SKM-1 treated with dmso at 0.1 percent for 144 hours (cell line): ENCODE data around the gene SLC39A11.

Experiments
- DNase-seq: peaks from one replicate; lab custom pipeline; 2025; ENCODE audit not compliant: unreplicated experiment; lab: John Stamatoyannopoulos, UW

The SLC39A11 gene

DNA sequence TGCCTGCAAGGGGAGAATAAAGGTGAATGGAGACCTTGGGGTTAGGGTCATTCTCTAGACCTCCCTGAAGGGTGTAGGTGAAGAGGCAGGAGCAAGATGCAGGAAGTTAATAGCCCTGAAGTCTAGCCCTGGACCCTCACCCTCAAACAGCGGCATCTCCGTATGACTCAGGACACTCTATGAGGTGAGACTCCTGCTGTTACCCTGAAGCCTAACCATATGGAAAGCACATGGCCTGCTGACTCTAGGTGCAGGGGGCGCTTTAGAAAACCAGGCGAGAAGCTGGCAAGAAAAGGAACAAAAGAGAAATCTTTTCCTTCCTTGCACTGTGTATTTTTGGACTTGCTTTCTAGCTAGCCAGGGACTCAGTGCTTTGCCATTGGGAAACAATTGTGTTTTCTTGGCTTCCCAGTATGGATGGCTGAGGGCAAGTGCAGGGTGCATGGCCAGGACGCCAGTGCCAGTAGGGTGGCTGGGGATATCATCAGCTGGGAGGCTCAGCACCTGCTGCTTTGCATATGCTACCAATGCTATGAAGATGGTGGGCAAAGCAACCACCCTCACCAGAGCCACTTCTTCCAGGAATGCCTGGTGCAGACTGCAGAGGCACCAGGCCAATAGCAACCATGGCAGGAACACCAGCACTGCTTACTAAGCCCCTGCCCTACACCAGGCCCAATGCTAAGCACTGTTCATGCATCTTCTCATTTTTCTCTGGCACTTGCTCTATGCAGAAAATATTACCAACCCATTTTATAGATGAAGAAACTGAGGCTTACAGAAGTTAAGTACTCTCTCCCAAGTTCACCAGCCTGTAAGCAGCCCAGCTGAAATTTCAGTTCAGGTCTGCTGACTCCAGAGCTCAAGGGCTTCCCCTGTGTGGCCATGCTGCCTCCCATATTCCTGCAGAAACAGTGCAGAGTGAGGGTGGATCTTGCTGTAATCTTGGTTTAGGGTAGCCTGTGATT is 425.1 kb downstream of the SLC39A11 start:
- no peak for DNase-seq

DNA sequence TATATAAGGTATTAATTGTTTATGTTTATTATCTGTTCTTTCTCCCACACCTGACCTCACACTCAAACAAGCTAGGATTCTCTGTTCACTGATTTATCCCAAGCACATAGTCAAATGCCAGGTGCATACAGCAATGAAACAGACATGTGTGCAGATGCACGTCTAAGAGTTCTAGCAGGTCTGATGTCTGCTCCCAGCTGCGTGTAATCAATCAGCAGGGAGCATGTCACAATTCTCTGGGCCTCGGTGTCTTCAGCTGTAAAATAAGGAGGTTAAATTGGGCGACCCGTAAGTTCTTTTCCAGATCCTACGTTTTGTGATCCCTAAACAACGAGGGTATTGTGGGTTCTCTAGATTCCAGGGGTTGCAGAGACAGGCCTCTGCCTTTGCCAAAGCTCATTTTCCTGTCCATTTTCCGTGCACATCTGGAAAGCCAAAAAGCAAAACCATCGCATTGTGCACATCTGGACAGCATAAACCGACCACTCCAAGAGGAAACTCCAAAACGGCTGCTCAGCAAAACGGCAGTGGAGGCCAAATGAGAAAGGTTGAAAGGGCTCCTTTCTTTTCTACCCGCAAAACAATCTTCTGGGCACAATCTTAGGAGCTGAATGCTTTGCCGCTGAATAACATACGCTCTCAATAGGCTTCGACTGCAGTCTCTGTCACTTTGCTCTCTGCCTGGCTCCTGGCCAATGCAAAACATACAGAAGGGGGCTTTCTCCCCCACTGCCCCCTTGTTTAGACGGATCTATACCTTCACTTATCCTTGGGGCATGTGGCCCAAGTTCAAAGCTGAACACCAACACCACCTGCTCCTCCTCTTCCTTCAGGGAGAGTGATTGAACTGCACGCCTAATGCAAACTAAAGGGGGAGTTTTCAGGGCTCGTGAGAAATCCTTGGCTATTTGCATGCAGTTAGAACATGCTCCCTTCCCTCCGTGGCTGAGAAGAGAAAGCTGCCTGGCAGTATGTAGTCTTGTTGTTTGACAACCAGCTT is 426.3 kb downstream of the SLC39A11 start:
- DNase-seq = no peak

DNA sequence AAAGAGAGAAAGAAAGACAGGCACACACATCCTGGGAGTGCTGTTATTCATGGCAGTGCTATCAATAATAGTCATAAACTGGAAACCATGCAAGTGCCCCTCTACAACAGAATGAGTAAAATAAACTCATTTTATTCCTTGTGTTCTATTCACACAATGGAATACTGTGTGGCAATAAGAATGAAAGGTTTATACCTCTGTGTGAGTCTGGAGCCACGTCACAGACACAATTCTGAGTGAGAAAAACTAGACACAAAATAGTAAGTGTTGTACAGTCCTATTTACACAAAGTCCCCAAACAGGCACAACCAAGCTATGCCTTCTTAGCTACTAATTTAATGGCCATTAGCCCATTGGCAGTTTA is 429.7 kb downstream of the SLC39A11 start:
- no peak for DNase-seq

DNA sequence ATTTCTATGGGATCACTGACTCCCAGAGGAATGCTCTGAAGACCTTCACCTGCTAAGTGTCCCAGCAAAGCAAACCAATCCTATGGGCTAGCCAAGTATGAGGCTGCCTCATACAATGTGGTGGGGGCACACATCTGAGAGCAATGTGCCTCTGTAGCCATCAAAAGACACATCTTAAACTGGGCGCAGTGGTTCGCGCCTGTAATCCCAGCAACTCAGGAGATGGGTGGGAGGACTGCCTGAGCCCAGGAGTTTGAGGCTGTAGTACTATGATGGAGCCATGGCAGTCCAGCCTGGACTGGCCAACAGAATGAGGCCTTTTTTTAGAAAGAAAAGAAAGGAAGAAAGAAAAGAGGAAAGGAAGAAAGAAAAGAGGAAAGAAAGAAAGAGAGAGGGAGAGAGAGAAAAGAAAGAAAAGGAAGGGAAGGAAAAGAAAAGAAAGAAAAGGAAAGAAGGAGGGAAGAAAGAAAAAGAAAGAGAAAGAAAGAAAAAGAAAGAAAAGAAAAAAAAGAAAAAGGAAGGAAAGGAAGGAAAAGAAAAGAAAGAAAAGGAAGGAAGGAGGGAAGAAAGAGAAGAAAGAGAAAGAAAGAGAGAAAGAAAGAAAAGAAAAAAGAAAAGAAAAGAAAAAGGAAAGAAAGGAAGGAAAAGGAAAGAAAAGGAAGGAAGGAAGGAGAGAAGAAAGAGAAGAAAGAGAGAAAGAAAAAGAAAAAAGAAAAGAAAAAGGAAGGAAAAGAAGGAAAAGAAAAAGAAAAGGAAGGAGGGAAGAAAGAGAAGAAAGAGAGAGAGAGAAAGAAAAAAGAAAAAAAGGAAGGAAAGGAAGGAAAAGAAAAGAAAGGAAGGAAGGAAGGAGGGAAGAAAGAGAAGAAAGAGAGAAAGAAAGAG is 430.3 kb downstream of the SLC39A11 start:
- DNase-seq = no peak

DNA sequence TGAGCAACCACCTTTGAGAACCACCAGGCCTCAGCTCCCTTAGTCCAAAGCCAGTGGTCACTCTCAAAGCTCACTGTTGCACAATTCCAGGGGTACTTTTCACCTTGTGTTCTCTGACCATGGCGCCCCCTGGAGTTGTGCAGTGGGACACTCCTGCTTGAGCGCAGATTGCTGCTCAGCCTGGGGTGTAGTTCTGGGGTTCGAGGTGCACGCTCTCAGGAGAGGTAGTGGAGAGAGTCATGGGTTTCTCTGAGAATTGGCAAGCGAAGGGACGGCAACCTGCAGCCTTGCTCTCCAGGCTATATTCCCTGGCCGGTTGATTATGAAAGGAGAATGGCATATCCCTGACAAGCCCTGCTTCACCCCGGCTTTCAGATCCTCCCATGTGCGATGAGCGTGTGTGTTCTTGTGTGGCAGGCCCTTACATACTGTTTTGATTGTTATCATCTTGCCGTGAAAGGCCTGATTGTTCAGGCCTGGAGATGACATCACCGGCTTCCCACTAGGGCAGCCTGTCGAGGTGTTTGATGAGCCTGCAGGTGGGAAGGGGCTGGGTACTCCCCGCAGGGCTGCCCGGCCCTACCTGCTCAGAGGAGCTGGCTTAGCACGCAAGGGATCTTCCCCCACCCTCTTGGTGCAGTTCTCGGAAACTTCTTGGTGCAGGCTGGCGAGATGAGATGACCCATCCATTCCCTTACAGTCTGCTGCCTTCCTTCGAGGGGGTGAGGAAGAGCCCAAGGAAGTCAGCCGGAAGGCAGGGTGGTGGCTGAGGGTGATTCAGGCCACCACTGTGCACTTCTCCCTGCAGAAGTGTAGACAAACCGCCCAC is 431.2 kb downstream of the SLC39A11 start:
- no peak for DNase-seq

DNA sequence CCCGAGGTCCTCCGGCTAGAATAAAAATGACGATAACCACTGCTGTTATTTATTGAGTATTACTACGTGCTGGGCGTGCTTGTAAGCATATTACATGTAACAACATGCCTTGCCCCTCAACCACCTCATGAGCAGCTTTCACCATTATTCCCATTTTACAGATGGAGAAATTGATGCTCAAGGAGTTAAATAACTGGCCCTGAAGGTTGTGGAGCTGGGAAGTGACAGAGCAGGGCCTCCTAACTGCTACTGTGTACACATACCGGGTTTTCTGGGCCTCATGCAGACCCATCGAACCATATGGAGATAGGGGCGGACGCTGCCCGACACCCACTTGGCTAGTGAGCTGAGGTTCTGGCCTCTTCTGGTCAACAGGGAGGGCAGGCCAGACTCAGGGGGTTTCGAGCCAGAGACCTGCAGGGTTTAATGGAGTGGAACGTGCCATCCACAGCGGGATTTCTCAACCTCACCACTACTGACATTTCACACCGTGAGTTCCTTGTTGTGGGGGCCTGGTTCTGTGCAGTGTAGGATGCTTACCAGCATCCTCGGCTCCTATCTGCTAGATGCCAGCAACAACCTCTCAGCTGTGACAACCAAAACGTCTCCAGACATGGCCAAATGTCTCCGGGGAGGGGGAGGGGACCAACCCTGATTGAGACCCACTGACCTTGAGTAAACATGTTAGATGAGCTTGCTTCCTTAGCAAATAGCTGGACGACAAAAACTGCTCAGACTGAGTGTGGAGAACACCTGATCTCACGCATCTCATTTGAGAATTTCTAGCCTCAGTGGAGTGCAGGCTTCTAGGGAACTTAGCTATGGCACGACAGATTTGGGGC is 432.0 kb downstream of the SLC39A11 start:
- no peak for DNase-seq

DNA sequence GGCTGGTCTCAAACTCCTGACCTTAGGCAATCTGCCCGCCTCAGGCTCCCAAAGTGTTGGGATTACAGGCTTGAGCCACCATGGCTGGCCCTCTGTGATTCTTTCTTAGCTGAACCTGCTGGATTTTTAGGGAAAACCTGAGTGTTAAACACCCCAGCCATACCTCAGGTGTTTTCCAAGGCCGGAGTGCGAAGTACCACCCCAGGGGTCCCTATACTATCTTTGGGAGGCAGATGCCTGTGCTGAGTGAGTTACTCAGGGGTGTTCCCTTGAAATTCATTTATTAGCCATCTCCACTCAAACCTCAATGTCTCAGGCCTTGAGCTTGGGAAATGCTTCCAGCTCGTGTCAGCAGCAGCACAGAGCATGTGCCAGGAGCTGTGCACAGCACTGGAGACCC is 432.7 kb downstream of the SLC39A11 start:
- no peak for DNase-seq

DNA sequence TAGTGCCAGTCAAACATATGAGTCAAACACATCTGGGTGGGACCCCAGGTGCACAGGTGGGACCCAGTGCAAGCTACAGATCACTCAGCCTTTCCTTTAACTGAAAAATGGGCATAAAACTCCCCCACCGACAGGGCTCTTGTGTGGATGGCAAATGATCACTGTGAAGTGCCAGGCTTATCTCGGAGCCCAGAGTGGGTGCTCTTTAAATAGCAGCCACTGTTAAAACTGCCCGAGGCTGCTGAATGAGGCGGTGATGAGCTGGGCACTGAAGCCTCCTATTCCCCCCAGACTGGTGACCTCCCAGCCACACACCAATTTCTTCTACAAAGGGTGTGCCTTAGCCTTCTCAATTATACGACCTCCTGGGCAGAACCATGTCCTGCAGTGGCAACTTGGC is 433.8 kb downstream of the SLC39A11 start:
- DNase-seq = no peak

DNA sequence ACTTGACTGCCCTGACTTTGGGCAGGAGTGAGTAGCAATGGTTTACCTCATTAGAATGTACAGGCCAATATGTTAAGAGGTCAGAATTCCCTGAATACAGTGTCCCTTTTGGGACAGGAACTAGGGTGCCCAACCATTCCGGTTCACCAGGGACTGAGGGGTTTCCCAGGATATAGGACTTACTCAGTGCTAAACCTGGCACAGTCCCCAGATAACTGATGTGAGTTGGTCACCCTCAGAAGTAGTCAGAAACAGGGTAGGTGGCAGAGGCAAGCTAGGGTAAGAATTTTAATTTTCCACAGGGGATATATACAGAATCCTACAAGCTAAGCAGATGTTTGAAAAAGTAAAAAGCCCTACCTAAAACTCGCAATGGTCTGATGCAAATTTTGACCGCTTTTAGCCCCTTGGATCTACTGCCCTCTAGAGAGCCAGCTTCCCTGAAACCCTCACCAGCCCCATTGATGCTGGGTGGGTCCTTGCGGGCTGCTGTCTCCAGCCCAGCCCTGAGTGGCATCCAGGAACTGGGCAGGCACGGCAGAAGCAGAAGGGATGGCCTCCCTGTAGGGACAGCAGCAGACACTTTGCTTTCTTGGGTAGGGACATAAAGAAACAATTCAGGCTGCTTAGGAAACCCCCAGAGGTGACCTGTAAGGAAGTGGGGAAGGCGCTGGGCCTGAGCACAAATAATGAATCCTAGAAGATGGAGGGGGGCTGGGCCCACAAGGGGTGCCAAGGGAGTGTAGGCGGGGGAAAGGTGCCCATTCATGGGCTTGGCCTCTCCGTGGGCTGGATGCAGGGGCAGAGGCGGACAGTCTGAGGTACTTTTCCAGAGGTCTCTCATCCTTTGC is 434.8 kb downstream of the SLC39A11 start:
- no peak for DNase-seq

DNA sequence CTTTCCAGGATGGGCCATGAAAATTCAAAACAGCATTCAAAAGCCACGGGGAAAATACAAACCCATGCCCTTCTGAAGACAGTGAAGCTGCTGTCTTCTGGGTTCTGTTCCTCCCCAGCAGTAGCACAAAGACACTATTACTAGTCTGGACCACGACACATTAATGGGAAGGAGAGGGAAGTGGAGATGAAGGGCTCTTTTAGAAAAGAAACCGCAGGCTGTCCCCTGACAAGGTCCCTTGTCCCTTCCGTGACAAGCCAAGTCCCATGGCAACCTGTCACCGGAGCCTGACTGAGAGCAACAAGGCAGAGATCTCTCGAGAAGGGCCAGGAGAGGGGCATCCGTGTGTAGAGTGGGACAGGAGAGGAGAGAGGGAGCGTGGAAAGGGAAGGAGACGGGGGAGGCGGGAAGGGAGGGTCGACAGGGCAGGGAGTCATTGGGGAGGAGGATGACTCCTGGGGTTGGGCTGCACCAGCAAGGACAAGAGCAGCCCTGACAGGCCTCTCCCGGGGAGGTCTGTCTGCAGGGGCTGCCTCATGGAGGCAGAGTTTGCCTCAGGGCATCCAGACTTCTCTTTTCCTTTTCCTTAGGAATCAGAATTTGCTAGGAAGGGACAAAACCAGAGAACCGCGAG is 436.2 kb downstream of the SLC39A11 start:
- no peak for DNase-seq

DNA sequence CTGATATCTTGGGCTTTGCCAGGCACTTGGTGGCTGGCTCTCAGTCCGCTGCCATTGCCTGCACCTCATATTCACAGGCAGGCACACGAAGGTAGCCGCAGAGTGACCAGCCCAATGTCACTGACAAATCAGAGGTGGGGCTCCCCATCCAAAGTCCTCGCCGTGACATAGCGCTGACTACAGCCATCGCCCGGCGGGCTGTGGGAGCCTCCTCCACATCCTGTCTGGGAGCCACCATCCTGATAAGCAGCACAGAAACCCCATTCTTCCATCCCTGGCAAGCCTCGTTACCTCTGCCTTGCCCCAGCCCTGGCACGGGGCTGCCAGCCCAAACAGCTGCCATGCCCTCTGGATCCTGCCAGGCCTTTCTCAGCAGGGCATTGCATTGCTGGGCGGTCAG is 437.8 kb downstream of the SLC39A11 start:
- DNase-seq = no peak

DNA sequence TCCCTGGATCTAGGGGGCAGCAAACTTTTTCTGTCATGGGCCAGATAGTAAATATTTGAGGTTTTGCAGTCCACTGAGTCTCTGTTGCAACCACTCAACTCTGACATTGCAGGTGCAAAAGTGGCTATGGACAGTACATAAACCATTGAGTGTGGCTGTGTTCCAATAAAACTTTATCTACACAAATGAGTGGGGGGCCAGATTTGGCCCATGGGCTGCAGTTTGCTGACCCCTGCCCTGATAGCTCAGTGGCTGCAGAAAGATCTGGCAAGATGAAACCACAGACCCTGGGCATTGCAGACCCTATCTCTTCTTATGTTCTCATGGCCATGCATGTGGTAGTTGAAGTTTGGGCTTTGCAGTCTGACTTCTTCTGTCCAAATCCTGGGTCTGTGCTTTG is 440.5 kb downstream of the SLC39A11 start:
- no peak for DNase-seq

DNA sequence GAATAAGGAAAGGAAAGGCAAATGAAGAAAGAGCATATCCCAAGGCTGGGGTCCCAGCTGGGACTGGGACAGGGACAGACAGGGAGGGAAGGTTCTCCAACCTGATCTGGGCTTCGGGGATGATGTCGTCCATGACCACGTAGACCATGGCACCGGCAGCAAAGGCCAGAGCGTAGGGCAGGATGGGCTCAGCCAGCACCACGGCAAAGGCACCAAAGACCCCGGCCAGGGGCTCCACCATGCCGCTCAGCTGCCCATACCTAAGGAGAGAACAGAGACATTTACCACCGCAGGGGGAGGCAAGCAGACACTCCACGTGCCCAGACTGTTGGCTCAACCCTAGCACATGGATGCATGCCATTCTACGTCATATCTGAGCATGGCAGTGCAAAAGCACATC is 443.8 kb downstream of the SLC39A11 start:
- DNase-seq = no peak

DNA sequence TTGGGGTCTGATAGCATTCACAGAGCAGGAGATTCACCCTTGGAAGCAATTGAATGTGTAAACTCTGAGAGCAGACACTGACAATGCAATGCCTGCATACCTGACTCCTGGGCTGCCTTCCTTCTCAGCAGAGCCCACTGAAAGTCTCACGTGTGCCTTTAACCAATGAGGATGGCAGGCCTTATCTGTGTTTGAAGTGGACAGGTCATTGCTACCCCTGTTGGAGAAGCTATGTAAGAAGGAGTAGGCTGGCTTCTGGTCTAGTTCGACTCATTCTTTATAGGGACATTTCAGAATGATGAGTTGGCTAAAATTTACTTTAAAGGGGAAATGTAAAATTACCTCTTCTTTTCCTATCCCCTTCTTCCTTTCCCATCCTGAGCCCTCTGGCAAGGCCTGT is 446.3 kb downstream of the SLC39A11 start:
- no peak for DNase-seq

DNA sequence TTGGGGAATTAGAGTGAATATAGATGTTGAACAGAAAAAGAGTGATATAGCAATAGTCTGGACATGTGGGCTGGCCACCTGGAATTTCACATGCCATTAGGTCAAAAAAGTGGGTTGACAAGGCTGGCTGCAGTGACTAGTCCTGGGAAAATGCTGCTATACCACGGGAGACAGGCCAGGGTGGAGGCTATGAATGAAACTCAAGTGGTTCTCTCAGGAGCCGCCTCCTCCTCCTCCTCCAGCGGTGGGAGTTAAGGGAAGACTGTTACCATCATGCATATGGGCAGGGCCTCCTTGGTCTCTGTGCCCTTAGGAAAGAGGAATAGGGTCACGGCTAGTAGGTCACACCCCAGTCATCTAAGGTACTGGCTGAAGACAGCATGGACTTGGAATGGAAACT is 448.0 kb downstream of the SLC39A11 start:
- DNase-seq = no peak

DNA sequence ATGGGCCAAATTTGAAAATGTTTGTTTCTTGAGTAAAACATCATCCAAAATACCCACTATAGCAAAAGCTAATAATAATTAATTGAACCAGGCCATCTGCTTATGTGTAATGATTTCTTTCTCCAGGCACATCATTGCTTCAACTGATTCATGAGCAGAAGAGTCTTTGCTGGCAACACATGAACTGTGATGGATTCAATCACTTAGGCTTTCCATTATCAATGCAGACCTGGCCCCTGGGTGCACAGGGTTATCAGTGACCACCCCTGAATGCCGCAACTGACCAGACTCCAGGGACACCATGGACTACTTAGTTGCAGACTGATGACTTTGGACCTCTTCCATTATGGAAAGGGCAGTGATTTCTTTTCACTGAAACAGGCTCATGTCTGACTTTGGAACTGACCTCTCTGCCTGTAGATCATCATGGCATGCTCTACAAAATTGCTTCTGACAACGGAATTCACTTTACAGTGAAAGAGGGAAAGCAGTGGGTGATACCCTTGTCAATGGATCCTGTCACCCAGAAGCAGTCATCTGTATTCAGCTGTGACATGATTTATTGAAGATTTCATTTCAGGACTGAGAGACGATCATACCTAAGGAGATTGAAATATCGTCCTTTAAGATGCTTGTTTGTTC is 448.8 kb downstream of the SLC39A11 start:
- DNase-seq = no peak

DNA sequence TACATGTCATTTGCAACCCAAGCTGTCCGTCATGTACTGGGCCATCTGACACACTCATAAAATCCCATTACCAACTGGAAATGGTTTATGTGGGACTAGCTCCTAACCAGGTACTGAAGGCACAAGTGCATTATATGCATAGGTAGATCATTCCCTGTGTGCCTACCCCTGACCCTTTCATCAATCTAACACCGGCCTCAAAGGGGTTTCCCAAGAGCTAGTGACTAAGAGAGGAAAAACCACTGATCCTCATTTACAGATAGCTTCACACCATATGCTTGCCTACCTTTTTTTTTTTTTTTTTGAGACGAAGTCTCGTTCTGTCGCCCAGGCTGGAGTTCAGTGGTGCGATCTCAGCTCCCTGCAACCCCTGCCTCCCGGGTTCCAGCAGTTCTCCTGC is 449.8 kb downstream of the SLC39A11 start:
- DNase-seq = no peak
